ENCODE results near the gene MAPK9. TPM values are rescaled to one million over a fixed set of nuclear protein-coding genes. Genes with fewer than 3 reads are reported as not detected.
A peak's percentile ranks its signal among the peaks of the same experiment; 100 is the strongest.

MAPK9 gene
- total RNA-seq, 1 experiment from 2014 or later: 38.6 TPM

- H3K79me1 ChIP-seq (ENCODE audit: insufficient read depth, low read depth, low read length, poor library complexity, severe bottlenecking): peaks cover 2% of the 10 kb centered on the region
Measured at GRCh38 chr5:180323160-180323559, 31.3 kb upstream of the MAPK9 start.

More at GRCh38 chr5:180323160-180323559, 31.3 kb upstream of the MAPK9 start:
- Histone ChIP-seq H2AFZ (ENCODE audit: low read length) (no peak overlapping the region), H4K8ac (replicated peaks; ENCODE audit: insufficient read length, low read depth, low read length) (no peak overlapping the region), H2BK15ac (ENCODE audit: low read depth, low read length) (no peak overlapping the region), H3K9ac (ENCODE audit: extremely low read depth, insufficient read length, low read length) (no peak overlapping the region), H3K79me2 (ENCODE audit: insufficient read depth, low read length) (no peaks in the 10 kb centered on the region; the same call in 1 of the 2 replicates), H2BK120ac (ENCODE audit: low read depth, low read length, poor library complexity, severe bottlenecking) (no peak overlapping the region), H3K4me1 (ENCODE audit: insufficient read depth, low read length) (no peaks in the 10 kb centered on the region), H3K4ac (ENCODE audit: low read depth, low read length) (no peak overlapping the region), H4K91ac (ENCODE audit: insufficient read length, low read depth, low read length) (no peak overlapping the region), H3K23ac (ENCODE audit: insufficient read length, low read depth, low read length) (no peak overlapping the region), H3K27ac (ENCODE audit: insufficient read length, low read depth, low read length) (no peak overlapping the region), H3K18ac (ENCODE audit: insufficient read length, low read depth, low read length) (no peak overlapping the region), H3K27me3 (ENCODE audit: insufficient read depth, low read length) (no peaks in the 10 kb centered on the region), H3K14ac (ENCODE audit: insufficient read depth, low read length) (no peak overlapping the region), H3K56ac (ENCODE audit: insufficient read length, low read depth, low read length) (no peak overlapping the region), H2BK5ac (ENCODE audit: insufficient read length, low read length) (no peak overlapping the region), H3K4me2 (ENCODE audit: insufficient read depth, insufficient read length, low read length) (no peak overlapping the region), H3K23me2 (ENCODE audit: insufficient read length, low read depth, low read length, poor library complexity, severe bottlenecking) (no peaks in the 10 kb centered on the region), H4K5ac (ENCODE audit: insufficient read length, low read depth, low read length) (no peak overlapping the region), H2AK5ac (ENCODE audit: insufficient read length, low read length) (no peak overlapping the region), H3T11ph (ENCODE audit: low read length) (no peak overlapping the region), H3K9me3 (ENCODE audit: control insufficient read depth, low read depth, low read length) (no peaks in the 10 kb centered on the region), H4K20me1 (ENCODE audit: control insufficient read depth, insufficient read depth, insufficient read length) (no peaks in the 10 kb centered on the region), H2BK20ac (ENCODE audit: low read depth, low read length, poor library complexity, severe bottlenecking) (no peak overlapping the region), H2BK12ac (ENCODE audit: insufficient read length, low read depth, low read length) (no peak overlapping the region)
- Mint-ChIP-seq H3K4me1 (peaks cover 4 to 6% of the 10 kb centered on the region in 2 experiments; a peak in 3 of 4 replicates), H3K27ac (peak overlapping the region in 2 of 3 experiments; percentile 64 to 70; a peak in 4 of 7 replicates), H3K9me3 (no peaks in the 10 kb centered on the region), H3K36me3 (ENCODE audit: insufficient read depth in 1 of 3, low read depth in 3 of 3) (peaks cover 66 to 88% (median 83%) of the 10 kb centered on the region in 3 experiments), H3K4me3 (no peak overlapping the region), H3K27me3 (ENCODE audit: low read depth) (no peaks in the 10 kb centered on the region)
- TF ChIP-seq CTCF (conservative IDR thresholded peaks at IDR 0.05): no peak
- no CpG with 5 or more reads among the region's 14 CpGs for WGBS (ENCODE audit: extremely low coverage, insufficient read length, low lambda C conversion rate)
- DNase-seq: no peak

Measured in H9 (cell line).